ENCODE results near the gene ZNHIT3.

Gene ZNHIT3

GRCh38 chr17:36512641-36513040 is 26.2 kb downstream of the ZNHIT3 start:
- Mint-ChIP-seq H3K9me3 (no peaks in the 10 kb centered on the region), H3K27ac (no peak overlapping the region), H3K4me1 (no peaks in the 10 kb centered on the region), H3K27me3 (no peaks in the 10 kb centered on the region), H3K4me3 (no peak overlapping the region), H3K36me3 (peaks cover 17% of the 10 kb centered on the region)
- CTCF ChIA-PET: no interaction called here
- no peak for DNase-seq

- DNase-seq: no peak
- no peak overlapping the region for H3K4me3 Mint-ChIP-seq
- H3K4me1 Mint-ChIP-seq: no peaks in the 10 kb centered on the region
- H3K9me3 Mint-ChIP-seq: no peaks in the 10 kb centered on the region
- H3K27ac Mint-ChIP-seq: no peak overlapping the region
- H3K36me3 Mint-ChIP-seq: peaks cover 21% of the 10 kb centered on the region
- CTCF ChIA-PET: interaction anchor here (1.8 kb wide), 1 partner anchor 32 kb away, joined by 6 read pairs; no protein-coding TSS in a partner anchor
- no peaks in the 10 kb centered on the region for H3K27me3 Mint-ChIP-seq
Measured at GRCh38 chr17:36514856-36515255, 28.4 kb downstream of the ZNHIT3 start.

GRCh38 chr17:36515837-36516236 is 29.4 kb downstream of the ZNHIT3 start:
- no peak overlapping the region for H3K4me3 Mint-ChIP-seq
- H3K36me3 Mint-ChIP-seq: peaks cover 23% of the 10 kb centered on the region
- H3K27ac Mint-ChIP-seq: no peak overlapping the region

GRCh38 chr17:36523113-36523512 is 36.6 kb downstream of the ZNHIT3 start:
- H3K27ac Mint-ChIP-seq: no peak overlapping the region
- CTCF ChIA-PET: no interaction called here
- peaks cover 21% of the 10 kb centered on the region for H3K4me1 Mint-ChIP-seq
- no peak for DNase-seq
- H3K4me3 Mint-ChIP-seq: no peak overlapping the region
- no peaks in the 10 kb centered on the region for H3K9me3 Mint-ChIP-seq
- H3K36me3 Mint-ChIP-seq: peaks cover 50% of the 10 kb centered on the region
- no peaks in the 10 kb centered on the region for H3K27me3 Mint-ChIP-seq

More at GRCh38 chr17:36515837-36516236, 29.4 kb downstream of the ZNHIT3 start:
- CTCF ChIA-PET: interaction anchor here (1.8 kb wide), 1 partner anchor 33 kb away, joined by 6 read pairs; no protein-coding TSS in a partner anchor
- H3K4me1 Mint-ChIP-seq: no peaks in the 10 kb centered on the region
- H3K27me3 Mint-ChIP-seq: no peaks in the 10 kb centered on the region
- H3K9me3 Mint-ChIP-seq: no peaks in the 10 kb centered on the region
- DNase-seq: no peak

- CTCF ChIA-PET: no interaction called here
- Mint-ChIP-seq H3K4me3 (no peak overlapping the region), H3K4me1 (peaks cover 26% of the 10 kb centered on the region), H3K9me3 (no peaks in the 10 kb centered on the region), H3K27ac (peak overlapping the region; percentile 52), H3K27me3 (no peaks in the 10 kb centered on the region), H3K36me3 (peaks cover 48% of the 10 kb centered on the region)
- no peak for DNase-seq
Measured at GRCh38 chr17:36524428-36524876, 38.0 kb downstream of the ZNHIT3 start.

- Mint-ChIP-seq H3K4me1 (peaks cover 30% of the 10 kb centered on the region), H3K36me3 (peaks cover 48% of the 10 kb centered on the region), H3K27me3 (no peaks in the 10 kb centered on the region), H3K27ac (no peak overlapping the region), H3K9me3 (no peaks in the 10 kb centered on the region), H3K4me3 (no peak overlapping the region)
- CTCF ChIA-PET: no interaction called here
- no peak for DNase-seq
Measured at GRCh38 chr17:36525113-36525512, 38.6 kb downstream of the ZNHIT3 start.

- H3K27ac Mint-ChIP-seq: no peak overlapping the region
- no peak for DNase-seq
- no peaks in the 10 kb centered on the region for H3K9me3 Mint-ChIP-seq
- H3K36me3 Mint-ChIP-seq: peaks cover 41% of the 10 kb centered on the region
- CTCF ChIA-PET: no interaction called here
- peaks cover 30% of the 10 kb centered on the region for H3K4me1 Mint-ChIP-seq
- H3K27me3 Mint-ChIP-seq: no peaks in the 10 kb centered on the region
- H3K4me3 Mint-ChIP-seq: no peak overlapping the region
Measured at GRCh38 chr17:36525888-36526287, 39.4 kb downstream of the ZNHIT3 start.

GRCh38 chr17:36527621-36528250 is 41.3 kb downstream of the ZNHIT3 start:
- CTCF ChIA-PET: no interaction called here
- peak overlapping the region; percentile 19 for H3K27ac Mint-ChIP-seq
- no peaks in the 10 kb centered on the region for H3K9me3 Mint-ChIP-seq
- no peaks in the 10 kb centered on the region for H3K27me3 Mint-ChIP-seq
- peaks cover 38% of the 10 kb centered on the region for H3K4me1 Mint-ChIP-seq
- DNase-seq: no peak
- no peak overlapping the region for H3K4me3 Mint-ChIP-seq
- peaks cover 45% of the 10 kb centered on the region for H3K36me3 Mint-ChIP-seq

GRCh38 chr17:36529121-36529520 is 42.6 kb downstream of the ZNHIT3 start:
- peak overlapping the region; percentile 37 for H3K27ac Mint-ChIP-seq
- peaks cover 51% of the 10 kb centered on the region for H3K36me3 Mint-ChIP-seq
- CTCF ChIA-PET: no interaction called here
- peaks cover 50% of the 10 kb centered on the region for H3K4me1 Mint-ChIP-seq
- H3K4me3 Mint-ChIP-seq: no peak overlapping the region
- no peaks in the 10 kb centered on the region for H3K9me3 Mint-ChIP-seq
- H3K27me3 Mint-ChIP-seq: no peaks in the 10 kb centered on the region
- DNase-seq: no peak

- CTCF ChIA-PET: no interaction called here
- peaks cover 39% of the 10 kb centered on the region for H3K36me3 Mint-ChIP-seq
Measured at GRCh38 chr17:36532435-36532975, 46.0 kb downstream of the ZNHIT3 start.

GRCh38 chr17:36533935-36534839 is 47.7 kb downstream of the ZNHIT3 start:
- CTCF ChIA-PET: interaction anchor here (0.8 to 1.7 kb wide), 5 partner anchors 10 to 68 kb away, joined by 3 to 5 read pairs (median 4); partner anchors contain the start of gene MRM1
- Mint-ChIP-seq H3K9me3 (no peaks in the 10 kb centered on the region), H3K36me3 (peaks cover 40% of the 10 kb centered on the region), H3K27me3 (no peaks in the 10 kb centered on the region), H3K4me3 (peak overlapping the region; percentile 97), H3K4me1 (peaks cover 47% of the 10 kb centered on the region), H3K27ac (peak overlapping the region; percentile 98)
- DNase-seq: peak; percentile 62

More at GRCh38 chr17:36532435-36532975, 46.0 kb downstream of the ZNHIT3 start:
- Mint-ChIP-seq H3K27me3 (no peaks in the 10 kb centered on the region), H3K9me3 (no peaks in the 10 kb centered on the region), H3K4me3 (peak overlapping the region; percentile 27), H3K27ac (no peak overlapping the region), H3K4me1 (peaks cover 45% of the 10 kb centered on the region)
- no peak for DNase-seq

- CTCF ChIA-PET: interaction anchor here (0.8 to 1.7 kb wide), 3 partner anchors 9 to 17 kb away, joined by 3 to 5 read pairs (median 3); no protein-coding TSS in a partner anchor
- Mint-ChIP-seq H3K27ac (peak within 1 kb of the TSS; percentile 98), H3K36me3 (peaks cover 35% of the 10 kb centered on the region), H3K27me3 (no peaks in the 10 kb centered on the region), H3K4me1 (peaks cover 41% of the 10 kb centered on the region), H3K9me3 (no peaks in the 10 kb centered on the region), H3K4me3 (peak within 1 kb of the TSS; percentile 97)
- peak; percentile 91 for DNase-seq
Measured at GRCh38 chr17:36534840-36535668, 48.6 kb downstream of the ZNHIT3 start, which contains the start of the genes MYO19 and PIGW. TSS of gene MYO19 (minus strand) at chr17:36534868. CDS start at chr17:36532538, 2,330 bp downstream. TSS of gene PIGW (plus strand) at chr17:36534987. CDS start at chr17:36537102, 2,115 bp downstream.

- Mint-ChIP-seq H3K9me3 (no peaks in the 10 kb centered on the region), H3K27ac (peak overlapping the region; percentile 98), H3K27me3 (no peaks in the 10 kb centered on the region), H3K4me1 (peaks cover 41% of the 10 kb centered on the region), H3K4me3 (peak overlapping the region; percentile 97), H3K36me3 (peaks cover 35% of the 10 kb centered on the region)
- CTCF ChIA-PET: interaction anchor here (0.6 to 0.7 kb wide), 2 partner anchors 59 to 84 kb away, joined by 3 to 4 read pairs; no protein-coding TSS in a partner anchor
- DNase-seq: no peak
Measured at GRCh38 chr17:36535669-36536081, 49.2 kb downstream of the ZNHIT3 start.

Measured in activated naive CD4-positive, alpha-beta T cell treated with anti-CD3 and anti-CD28 coated beads, Interleukin-2, amount 10 ng/mL, durations not matched to agents 7 days and 5 days (primary cell).